ENCODE results near the gene SRMS. TPM values are rescaled to one million over a fixed set of nuclear protein-coding genes. Genes with fewer than 3 reads are reported as not detected.

Gene SRMS
- total and polyA plus RNA-seq, 2 donors (not counting 1 experiment from before 2014, with no cell fraction given), result not detected

GRCh38 chr20:63522091-63522868 is 25.3 kb downstream of the SRMS start:
- H3K79me2 ChIP-seq (ENCODE audit: control insufficient read depth, insufficient read depth, low read length), result peaks cover 14% of the 10 kb centered on the region
- no peaks in the 10 kb centered on the region for H3K27me3 ChIP-seq (ENCODE audit: control insufficient read depth, insufficient read depth, low read length)
- no peak for DNase-seq (ENCODE audit: low read depth in 2 of 2)
- H3K9ac ChIP-seq (ENCODE audit: insufficient read depth, low read length), result no peak overlapping the region
- TF ChIP-seq, protein P1, sequence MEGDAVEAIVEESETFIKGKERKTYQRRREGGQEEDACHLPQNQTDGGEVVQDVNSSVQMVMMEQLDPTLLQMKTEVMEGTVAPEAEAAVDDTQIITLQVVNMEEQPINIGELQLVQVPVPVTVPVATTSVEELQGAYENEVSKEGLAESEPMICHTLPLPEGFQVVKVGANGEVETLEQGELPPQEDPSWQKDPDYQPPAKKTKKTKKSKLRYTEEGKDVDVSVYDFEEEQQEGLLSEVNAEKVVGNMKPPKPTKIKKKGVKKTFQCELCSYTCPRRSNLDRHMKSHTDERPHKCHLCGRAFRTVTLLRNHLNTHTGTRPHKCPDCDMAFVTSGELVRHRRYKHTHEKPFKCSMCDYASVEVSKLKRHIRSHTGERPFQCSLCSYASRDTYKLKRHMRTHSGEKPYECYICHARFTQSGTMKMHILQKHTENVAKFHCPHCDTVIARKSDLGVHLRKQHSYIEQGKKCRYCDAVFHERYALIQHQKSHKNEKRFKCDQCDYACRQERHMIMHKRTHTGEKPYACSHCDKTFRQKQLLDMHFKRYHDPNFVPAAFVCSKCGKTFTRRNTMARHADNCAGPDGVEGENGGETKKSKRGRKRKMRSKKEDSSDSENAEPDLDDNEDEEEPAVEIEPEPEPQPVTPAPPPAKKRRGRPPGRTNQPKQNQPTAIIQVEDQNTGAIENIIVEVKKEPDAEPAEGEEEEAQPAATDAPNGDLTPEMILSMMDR (conservative IDR thresholded peaks at IDR 0.05 in 1 of 2, IDR thresholded peaks at IDR 0.05 in 1 of 2; ENCODE audit: low read depth in 1 of 2, low read length in 2 of 2), result no peak
- no peak for TF ChIP-seq EZH2 (IDR thresholded peaks at IDR 0.05; ENCODE audit: low read length, missing control alignments)
- no peak overlapping the region for H3K27ac ChIP-seq (ENCODE audit: insufficient read depth, low read length)
- peaks cover 2% of the 10 kb centered on the region for H3K4me1 ChIP-seq (ENCODE audit: control insufficient read depth, extremely low read depth, insufficient read depth, low read length)
- H4K20me1 ChIP-seq (ENCODE audit: control insufficient read depth, extremely low read depth, insufficient read depth, low read length), result no peaks in the 10 kb centered on the region
- no peak overlapping the region for H2AFZ ChIP-seq (ENCODE audit: low read length)
- H3K36me3 ChIP-seq (ENCODE audit: control insufficient read depth, insufficient read depth, low read length), result peaks cover 5% of the 10 kb centered on the region
- no peaks in the 10 kb centered on the region for H3K9me3 ChIP-seq (ENCODE audit: control insufficient read depth, insufficient read depth, low read depth, low read length)
- peak overlapping the region; percentile 20 to 92 (median 38) for H3K4me3 ChIP-seq (replicated peaks in 1 of 4; ENCODE audit: control extremely low read depth in 1 of 4, insufficient read depth in 1 of 4, low read depth in 3 of 4, low read length in 4 of 4)
- peak overlapping the region; percentile 87 for H3K4me2 ChIP-seq (ENCODE audit: extremely low read depth, insufficient read depth, low read length)

DNA sequence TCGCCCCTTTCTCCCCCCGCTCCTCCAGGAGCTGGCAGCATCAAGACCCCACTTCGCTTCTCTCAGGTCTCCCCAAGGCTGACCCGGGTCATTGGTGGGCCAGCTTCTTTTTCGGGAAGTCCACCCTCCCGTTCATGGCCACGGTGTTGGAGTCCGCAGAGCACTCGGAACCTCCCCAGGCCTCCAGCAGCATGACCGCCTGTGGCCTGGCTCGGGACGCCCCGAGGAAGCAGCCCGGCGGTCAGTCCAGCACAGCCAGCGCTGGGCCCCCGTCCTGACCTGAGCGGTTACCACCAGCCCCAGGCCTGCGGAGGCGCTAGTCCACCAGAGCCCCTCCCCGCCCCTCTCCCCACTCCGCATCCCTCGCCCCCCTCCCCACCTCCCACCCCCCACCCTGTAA is 25.9 kb downstream of the SRMS start:
- Histone ChIP-seq H3K9me3 (ENCODE audit: control insufficient read depth, insufficient read depth, low read depth, low read length) (no peaks in the 10 kb centered on the region), H3K36me3 (ENCODE audit: control insufficient read depth, insufficient read depth, low read length) (peaks cover 5% of the 10 kb centered on the region), H3K4me2 (ENCODE audit: extremely low read depth, insufficient read depth, low read length) (peak overlapping the region; percentile 75), H4K20me1 (ENCODE audit: control insufficient read depth, extremely low read depth, insufficient read depth, low read length) (no peaks in the 10 kb centered on the region), H3K27me3 (ENCODE audit: control insufficient read depth, insufficient read depth, low read length) (no peaks in the 10 kb centered on the region), H3K4me1 (ENCODE audit: control insufficient read depth, extremely low read depth, insufficient read depth, low read length) (peaks cover 2% of the 10 kb centered on the region), H3K9ac (ENCODE audit: insufficient read depth, low read length) (peak overlapping the region; percentile 81), H3K4me3 (replicated peaks in 1 of 4; ENCODE audit: control extremely low read depth in 1 of 4, insufficient read depth in 1 of 4, low read depth in 3 of 4, low read length in 4 of 4) (peak overlapping the region; percentile 69 to 92 (median 92)), H3K27ac (ENCODE audit: insufficient read depth, low read length) (peak overlapping the region; percentile 79), H2AFZ (ENCODE audit: low read length) (no peak overlapping the region), H3K79me2 (ENCODE audit: control insufficient read depth, insufficient read depth, low read length) (peaks cover 14% of the 10 kb centered on the region)
- DNase-seq (ENCODE audit: low read depth in 2 of 2), result no peak
- no peak for TF ChIP-seq EZH2 (IDR thresholded peaks at IDR 0.05; ENCODE audit: low read length, missing control alignments)
- TF ChIP-seq, protein P1 (conservative IDR thresholded peaks at IDR 0.05 in 1 of 2, IDR thresholded peaks at IDR 0.05 in 1 of 2; ENCODE audit: low read depth in 1 of 2, low read length in 2 of 2), result no peak

GRCh38 chr20:63520934-63521601 is 26.5 kb downstream of the SRMS start:
- no peak for TF ChIP-seq EZH2 (IDR thresholded peaks at IDR 0.05; ENCODE audit: low read length, missing control alignments)
- TF ChIP-seq, protein P1 (conservative IDR thresholded peaks at IDR 0.05 in 1 of 2, IDR thresholded peaks at IDR 0.05 in 1 of 2; ENCODE audit: low read depth in 1 of 2, low read length in 2 of 2), result no peak
- H3K4me1 ChIP-seq (ENCODE audit: control insufficient read depth, extremely low read depth, insufficient read depth, low read length), result peaks cover 2% of the 10 kb centered on the region
- no peak overlapping the region for H2AFZ ChIP-seq (ENCODE audit: low read length)
- peak overlapping the region; percentile 75 for H3K4me2 ChIP-seq (ENCODE audit: extremely low read depth, insufficient read depth, low read length)
- peak overlapping the region; percentile 79 for H3K27ac ChIP-seq (ENCODE audit: insufficient read depth, low read length)
- H4K20me1 ChIP-seq (ENCODE audit: control insufficient read depth, extremely low read depth, insufficient read depth, low read length), result no peaks in the 10 kb centered on the region
- peak; percentile 50 to 65 for DNase-seq (ENCODE audit: low read depth in 2 of 2)
- peak overlapping the region; percentile 81 for H3K9ac ChIP-seq (ENCODE audit: insufficient read depth, low read length)
- H3K79me2 ChIP-seq (ENCODE audit: control insufficient read depth, insufficient read depth, low read length), result peaks cover 14% of the 10 kb centered on the region
- H3K27me3 ChIP-seq (ENCODE audit: control insufficient read depth, insufficient read depth, low read length), result no peaks in the 10 kb centered on the region
- no peaks in the 10 kb centered on the region for H3K9me3 ChIP-seq (ENCODE audit: control insufficient read depth, insufficient read depth, low read depth, low read length)
- H3K4me3 ChIP-seq (replicated peaks in 1 of 4; ENCODE audit: control extremely low read depth in 1 of 4, insufficient read depth in 1 of 4, low read depth in 3 of 4, low read length in 4 of 4), result peak overlapping the region; percentile 69 to 92 (median 92)
- peaks cover 5% of the 10 kb centered on the region for H3K36me3 ChIP-seq (ENCODE audit: control insufficient read depth, insufficient read depth, low read length)
